ENCODE measurements around the gene TBC1D22A.

The TBC1D22A gene

DNA sequence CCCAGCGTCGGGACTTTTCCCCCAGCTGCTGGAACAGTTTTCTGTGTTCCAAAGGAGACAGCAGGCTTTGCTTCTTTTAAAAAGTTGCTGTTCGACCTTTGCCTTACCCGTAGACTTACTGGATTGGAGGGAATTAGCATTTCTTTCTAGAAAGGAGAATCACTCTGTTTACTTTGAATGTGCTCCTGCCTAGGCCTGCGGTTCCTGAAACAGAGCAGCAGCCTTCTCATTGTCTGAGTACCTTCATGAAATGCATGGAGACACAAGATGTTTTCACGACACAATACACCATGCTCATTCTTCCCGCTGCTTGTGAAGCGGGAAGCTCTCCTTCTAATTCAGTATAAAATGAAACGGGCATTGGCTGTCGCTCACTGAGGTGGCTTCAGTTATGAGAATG, 196.2 kb downstream of the TBC1D22A start:
- TF ChIP-seq EZH2phosphoT487 (IDR thresholded peaks at IDR 0.05; ENCODE audit: low read depth) (no peak), CTCF (IDR thresholded peaks at IDR 0.05; ENCODE audit: low read depth, low read length) (no peak)
- no peak overlapping the region for H3K4me2 ChIP-seq (ENCODE audit: low read length)
- 0 out of 2 replicates have a peak, but pooled peaks cover 9% of the 10 kb centered on the region for H3K79me2 ChIP-seq (ENCODE audit: low read length)
- H3K36me3 ChIP-seq (replicated peaks; ENCODE audit: low read depth, low read length) = peaks cover 32% of the 10 kb centered on the region
- no peaks in the 10 kb centered on the region for H3K9me3 ChIP-seq (ENCODE audit: insufficient read depth, low read length)
- no peaks in the 10 kb centered on the region for H3K4me1 ChIP-seq (ENCODE audit: low read length)
- peaks cover 96% of the 10 kb centered on the region for H4K20me1 ChIP-seq (ENCODE audit: insufficient read depth, low read length)
- no peaks in the 10 kb centered on the region for H3K27me3 ChIP-seq (ENCODE audit: low read depth, low read length)
- no peak overlapping the region for H3K27ac ChIP-seq (ENCODE audit: low read length)
- H2AFZ ChIP-seq (ENCODE audit: low read depth, low read length) = no peak overlapping the region
- H3K9ac ChIP-seq (ENCODE audit: low read length) = no peak overlapping the region
- no peak overlapping the region for H3K4me3 ChIP-seq (ENCODE audit: low read length)

- H3K79me2 ChIP-seq (ENCODE audit: low read length) = peaks cover 1% of the 10 kb centered on the region; the same call in 1 of the 2 replicates
Observed at GRCh38 chr22:46959369-46959768, 196.9 kb downstream of the TBC1D22A start.

GRCh38 chr22:46961591-46962295, 199.3 kb downstream of the TBC1D22A start:
- H3K36me3 ChIP-seq (replicated peaks; ENCODE audit: low read depth, low read length) = peaks cover 21% of the 10 kb centered on the region
- H2AFZ ChIP-seq (ENCODE audit: low read depth, low read length) = no peak overlapping the region
- H3K27ac ChIP-seq (ENCODE audit: low read length) = no peak overlapping the region
- H3K9me3 ChIP-seq (ENCODE audit: insufficient read depth, low read length) = no peaks in the 10 kb centered on the region
- no peak overlapping the region for H3K9ac ChIP-seq (ENCODE audit: low read length)
- no peak overlapping the region for H3K4me3 ChIP-seq (ENCODE audit: low read length)
- TF ChIP-seq CTCF (IDR thresholded peaks at IDR 0.05; ENCODE audit: low read depth, low read length) (no peak), EZH2phosphoT487 (IDR thresholded peaks at IDR 0.05; ENCODE audit: low read depth) (no peak)
- H3K4me2 ChIP-seq (ENCODE audit: low read length) = no peak overlapping the region
- no peaks in the 10 kb centered on the region for H3K27me3 ChIP-seq (ENCODE audit: low read depth, low read length)
- peaks cover 6% of the 10 kb centered on the region; the same call in 1 of the 2 replicates for H3K79me2 ChIP-seq (ENCODE audit: low read length)
- no peaks in the 10 kb centered on the region for H3K4me1 ChIP-seq (ENCODE audit: low read length)
- H4K20me1 ChIP-seq (ENCODE audit: insufficient read depth, low read length) = peaks cover 97% of the 10 kb centered on the region

More at GRCh38 chr22:46959369-46959768, 196.9 kb downstream of the TBC1D22A start:
- Histone ChIP-seq H3K27me3 (ENCODE audit: low read depth, low read length) (no peaks in the 10 kb centered on the region), H3K4me3 (ENCODE audit: low read length) (no peak overlapping the region), H3K9ac (ENCODE audit: low read length) (no peak overlapping the region), H3K4me2 (ENCODE audit: low read length) (no peak overlapping the region), H4K20me1 (ENCODE audit: insufficient read depth, low read length) (peaks cover 96% of the 10 kb centered on the region), H3K36me3 (replicated peaks; ENCODE audit: low read depth, low read length) (peaks cover 28% of the 10 kb centered on the region), H3K4me1 (ENCODE audit: low read length) (no peaks in the 10 kb centered on the region), H2AFZ (ENCODE audit: low read depth, low read length) (no peak overlapping the region), H3K27ac (ENCODE audit: low read length) (no peak overlapping the region), H3K9me3 (ENCODE audit: insufficient read depth, low read length) (no peaks in the 10 kb centered on the region)
- TF ChIP-seq CTCF (IDR thresholded peaks at IDR 0.05; ENCODE audit: low read depth, low read length) = no peak
- no peak for TF ChIP-seq EZH2phosphoT487 (IDR thresholded peaks at IDR 0.05; ENCODE audit: low read depth)

GRCh38 chr22:46962406-46962805, 200.0 kb downstream of the TBC1D22A start:
- no peaks in the 10 kb centered on the region for H3K9me3 ChIP-seq (ENCODE audit: insufficient read depth, low read length)
- peaks cover 21% of the 10 kb centered on the region for H3K36me3 ChIP-seq (replicated peaks; ENCODE audit: low read depth, low read length)
- no peak overlapping the region for H3K4me2 ChIP-seq (ENCODE audit: low read length)
- H3K4me3 ChIP-seq (ENCODE audit: low read length) = no peak overlapping the region
- TF ChIP-seq EZH2phosphoT487 (IDR thresholded peaks at IDR 0.05; ENCODE audit: low read depth) (no peak), CTCF (IDR thresholded peaks at IDR 0.05; ENCODE audit: low read depth, low read length) (no peak)
- no peaks in the 10 kb centered on the region for H3K4me1 ChIP-seq (ENCODE audit: low read length)
- H2AFZ ChIP-seq (ENCODE audit: low read depth, low read length) = no peak overlapping the region
- H4K20me1 ChIP-seq (ENCODE audit: insufficient read depth, low read length) = peaks cover 97% of the 10 kb centered on the region
- H3K27me3 ChIP-seq (ENCODE audit: low read depth, low read length) = no peaks in the 10 kb centered on the region
- H3K27ac ChIP-seq (ENCODE audit: low read length) = no peak overlapping the region
- peaks cover 9% of the 10 kb centered on the region; the same call in 1 of the 2 replicates for H3K79me2 ChIP-seq (ENCODE audit: low read length)
- no peak overlapping the region for H3K9ac ChIP-seq (ENCODE audit: low read length)

All from OCI-LY3 (cell line).